ENCODE results near the gene TMEM108. TPM values are rescaled to one million over a fixed set of nuclear protein-coding genes. Genes with fewer than 3 reads are reported as not detected.

Gene TMEM108
- total and polyA plus RNA-seq, 9 donors = under 0.01 to 4.2 (median 0.46) TPM; not detected in 2

DNA sequence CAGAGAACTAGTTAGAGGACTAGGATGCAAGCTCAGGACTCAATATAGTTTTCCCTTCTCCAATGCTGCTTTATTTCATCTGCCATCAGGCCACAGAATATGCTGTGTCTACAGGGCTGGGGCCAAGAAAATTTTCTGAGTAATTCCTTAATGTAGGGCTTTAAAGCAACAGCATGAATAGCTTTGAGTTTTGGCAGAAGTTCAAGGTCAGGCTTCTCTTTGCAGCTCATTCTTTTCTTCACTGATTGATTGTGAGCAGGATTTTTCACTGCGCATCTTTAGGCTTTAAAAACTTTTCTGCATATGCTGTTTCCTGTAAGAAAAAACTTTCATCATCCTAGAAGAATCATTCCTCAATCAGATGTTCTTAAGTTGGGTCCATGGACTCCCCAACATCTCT, 4.6 kb downstream of the TMEM108 start:
- 10 to 34% (median 17%) methylated on average over 1 of the region's 1 CpG for WGBS, 3 donors
- H3K4me1 ChIP-seq (ENCODE audit: insufficient read depth) = no peaks in the 10 kb centered on the region
- intact Hi-C loops (cut with DNase I) = loop anchor here in 1 of 4 donors (5.0 kb wide), 1 partner anchor 1775 kb away; no protein-coding TSS in a partner anchor
- no peaks in the 10 kb centered on the region for H3K9me3 ChIP-seq
- no peaks in the 10 kb centered on the region for H3K36me3 ChIP-seq
- no peaks in the 10 kb centered on the region for H3K27me3 ChIP-seq
- TF ChIP-seq CTCF (IDR thresholded peaks at IDR 0.05) (no peak), EP300 (IDR thresholded peaks at IDR 0.05) (no peak), POLR2A (IDR thresholded peaks at IDR 0.05) (no peak)
- H3K4me3 ChIP-seq = no peak overlapping the region
- no peak for DNase-seq
- no peak overlapping the region for H3K27ac ChIP-seq

DNA sequence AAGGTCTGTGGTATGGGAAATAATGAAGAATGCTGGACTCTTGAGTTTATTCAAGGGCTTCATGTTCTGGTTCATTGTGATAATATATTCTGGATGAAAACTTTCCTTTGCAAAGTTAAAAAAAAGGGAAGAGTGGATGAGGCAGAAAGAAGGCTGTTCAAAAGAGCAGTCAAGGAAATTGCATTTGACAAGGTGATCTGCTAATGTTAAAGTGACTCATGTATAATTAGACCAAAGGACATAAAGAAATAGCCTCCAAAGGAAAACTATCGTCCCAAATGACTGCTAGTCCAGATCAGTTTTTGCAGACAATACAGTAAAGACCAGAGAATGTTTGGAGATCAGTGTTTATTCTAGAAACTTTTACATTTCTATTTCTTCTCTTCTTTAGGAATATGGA, 9.8 kb downstream of the TMEM108 start:
- no peak for TF ChIP-seq POLR2A (IDR thresholded peaks at IDR 0.05)
- no peak for TF ChIP-seq EP300 (IDR thresholded peaks at IDR 0.05)
- no peak for TF ChIP-seq CTCF (IDR thresholded peaks at IDR 0.05)
- no peak for DNase-seq
- Histone ChIP-seq H3K9me3 (no peaks in the 10 kb centered on the region), H3K27me3 (no peaks in the 10 kb centered on the region), H3K4me1 (ENCODE audit: insufficient read depth) (no peaks in the 10 kb centered on the region), H3K36me3 (no peaks in the 10 kb centered on the region), H3K4me3 (no peak overlapping the region), H3K27ac (no peak overlapping the region)
- WGBS, 3 donors = 85 to 88% (median 88%) methylated on average over 1 of the region's 1 CpG
- intact Hi-C loops (cut with DNase I) = no loop called here

DNA sequence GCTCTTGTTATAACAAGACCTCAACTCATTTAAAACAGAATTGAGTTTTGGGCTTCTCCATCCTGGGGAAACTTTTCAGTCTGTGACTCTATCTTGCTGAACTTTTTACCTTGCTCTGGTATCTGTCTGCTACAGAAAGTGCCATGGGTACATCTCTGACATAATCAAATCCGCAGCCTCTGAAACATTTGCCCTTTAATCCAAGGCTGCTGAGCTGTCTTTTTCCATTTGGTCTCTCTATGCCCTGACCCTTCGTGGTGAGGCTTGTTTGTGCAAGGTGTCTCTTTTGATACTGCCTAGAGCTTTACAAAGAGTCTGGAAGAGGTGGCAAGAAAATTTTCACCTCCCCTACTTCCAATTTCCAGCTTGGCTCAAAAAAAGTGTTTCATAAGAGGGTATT, 11.3 kb downstream of the TMEM108 start:
- no peak overlapping the region for H3K27ac ChIP-seq
- H3K4me3 ChIP-seq = no peak overlapping the region
- intact Hi-C loops (cut with DNase I) = no loop called here
- no peaks in the 10 kb centered on the region for H3K27me3 ChIP-seq
- DNase-seq = no peak
- H3K4me1 ChIP-seq (ENCODE audit: insufficient read depth) = no peaks in the 10 kb centered on the region
- no peaks in the 10 kb centered on the region for H3K36me3 ChIP-seq
- no peak for TF ChIP-seq EP300 (IDR thresholded peaks at IDR 0.05)
- no peak for TF ChIP-seq POLR2A (IDR thresholded peaks at IDR 0.05)
- no peak for TF ChIP-seq CTCF (IDR thresholded peaks at IDR 0.05)
- no peaks in the 10 kb centered on the region for H3K9me3 ChIP-seq
- 76 to 79% (median 78%) methylated on average over 2 of the region's 2 CpGs for WGBS, 3 donors

DNA sequence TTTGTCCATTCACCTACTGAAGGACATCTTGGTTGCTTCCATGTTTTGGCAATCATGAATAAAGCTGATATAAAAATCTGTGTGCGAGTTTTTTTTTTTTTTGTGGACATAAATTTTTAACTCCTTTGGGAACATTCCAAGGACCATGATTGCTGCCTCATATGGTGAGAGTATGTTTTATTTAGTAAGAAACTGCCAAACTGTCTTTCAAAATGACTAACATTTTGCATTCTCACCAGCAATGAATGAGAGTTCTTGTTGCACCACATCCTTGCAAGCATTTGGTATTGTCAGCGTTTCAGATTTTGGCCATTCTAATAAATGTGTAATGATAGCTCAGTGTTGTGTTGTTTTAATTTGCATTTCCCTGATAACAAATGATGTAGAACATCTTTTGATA, 12.7 kb downstream of the TMEM108 start:
- intact Hi-C loops (cut with DNase I) = no loop called here
- Histone ChIP-seq H3K4me3 (no peak overlapping the region), H3K27ac (no peak overlapping the region), H3K36me3 (no peaks in the 10 kb centered on the region), H3K27me3 (no peaks in the 10 kb centered on the region), H3K4me1 (ENCODE audit: insufficient read depth) (no peaks in the 10 kb centered on the region), H3K9me3 (no peaks in the 10 kb centered on the region)
- 89 to 94% (median 90%) methylated on average over 2 of the region's 2 CpGs for WGBS, 3 donors
- DNase-seq = no peak
- TF ChIP-seq POLR2A (IDR thresholded peaks at IDR 0.05) = no peak
- TF ChIP-seq CTCF (IDR thresholded peaks at IDR 0.05) = no peak
- no peak for TF ChIP-seq EP300 (IDR thresholded peaks at IDR 0.05)
